WERI-Rb-1 (cell line): ENCODE measurements around the gene PPP5C.

Source experiments
- DNase-seq: peaks from one replicate; pipeline ENCODE4 v3.0.0-alpha.2; 2020
- H3K27ac ChIP-seq: fragments of 250-450 bp; sonication (Bioruptor Pico); 2 replicates; pipeline ENCODE4 v1.5.1; 2020; ENCODE audit warnings: mild to moderate bottlenecking, moderate library complexity
- H3K27me3 ChIP-seq: fragments of 250-450 bp; sonication (Bioruptor Pico); 2 replicates; pipeline ENCODE4 v1.5.1; 2021; ENCODE audit warnings: mild to moderate bottlenecking, low read depth, moderate library complexity; ENCODE audit not compliant: insufficient read depth, severe bottlenecking
- H3K36me3 ChIP-seq: fragments of 250-450 bp; sonication (Bioruptor Pico); 2 replicates; pipeline ENCODE4 v1.5.1; 2020; ENCODE audit warnings: mild to moderate bottlenecking, moderate library complexity
- H3K4me3 ChIP-seq: 2 replicates; pipeline ENCODE4 v1.5.1; 2011; ENCODE audit warnings: low read depth, mild to moderate bottlenecking, control low read depth, low read length
- H3K9me3 ChIP-seq: fragments of 250-450 bp; sonication (Bioruptor Pico); 2 replicates; pipeline ENCODE4 v1.5.1; 2021; ENCODE audit warnings: mild to moderate bottlenecking, moderate library complexity; ENCODE audit not compliant: severe bottlenecking
- TF ChIP-seq, protein P1 (sequence below): IDR thresholded peaks from 2 replicates; pipeline ENCODE4 v1.5.1; 2011; ENCODE audit warnings: low read depth, mild to moderate bottlenecking, control low read depth, inconsistent platforms, low read length

The PPP5C gene

DNA sequence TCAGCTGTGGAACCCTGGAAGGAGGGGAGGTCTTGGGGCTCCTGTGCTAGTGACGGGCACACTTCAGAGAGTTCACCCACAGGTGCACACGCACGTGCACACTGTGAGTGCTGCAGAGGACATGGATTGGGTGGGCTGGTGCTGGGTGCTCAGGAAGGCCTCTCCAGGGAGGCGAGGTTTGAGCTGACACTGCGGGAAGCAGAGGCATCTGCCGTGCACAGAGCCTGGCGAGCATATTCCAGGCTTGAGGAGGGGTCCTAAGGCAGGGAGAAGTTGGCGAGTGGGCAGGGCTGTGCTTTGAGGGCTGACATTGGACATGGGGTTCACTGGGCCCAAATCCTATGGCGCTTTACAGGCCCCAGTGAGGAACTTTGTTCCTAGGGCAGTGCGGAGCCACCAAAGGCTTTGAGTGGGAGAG is 40.8 kb downstream of the PPP5C start:
- no peak overlapping the region for H3K27ac ChIP-seq
- TF ChIP-seq, protein P1, sequence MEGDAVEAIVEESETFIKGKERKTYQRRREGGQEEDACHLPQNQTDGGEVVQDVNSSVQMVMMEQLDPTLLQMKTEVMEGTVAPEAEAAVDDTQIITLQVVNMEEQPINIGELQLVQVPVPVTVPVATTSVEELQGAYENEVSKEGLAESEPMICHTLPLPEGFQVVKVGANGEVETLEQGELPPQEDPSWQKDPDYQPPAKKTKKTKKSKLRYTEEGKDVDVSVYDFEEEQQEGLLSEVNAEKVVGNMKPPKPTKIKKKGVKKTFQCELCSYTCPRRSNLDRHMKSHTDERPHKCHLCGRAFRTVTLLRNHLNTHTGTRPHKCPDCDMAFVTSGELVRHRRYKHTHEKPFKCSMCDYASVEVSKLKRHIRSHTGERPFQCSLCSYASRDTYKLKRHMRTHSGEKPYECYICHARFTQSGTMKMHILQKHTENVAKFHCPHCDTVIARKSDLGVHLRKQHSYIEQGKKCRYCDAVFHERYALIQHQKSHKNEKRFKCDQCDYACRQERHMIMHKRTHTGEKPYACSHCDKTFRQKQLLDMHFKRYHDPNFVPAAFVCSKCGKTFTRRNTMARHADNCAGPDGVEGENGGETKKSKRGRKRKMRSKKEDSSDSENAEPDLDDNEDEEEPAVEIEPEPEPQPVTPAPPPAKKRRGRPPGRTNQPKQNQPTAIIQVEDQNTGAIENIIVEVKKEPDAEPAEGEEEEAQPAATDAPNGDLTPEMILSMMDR = no peak
- H3K36me3 ChIP-seq = peaks cover 94% of the 10 kb centered on the region
- no peak overlapping the region for H3K4me3 ChIP-seq
- H3K9me3 ChIP-seq = no peaks in the 10 kb centered on the region
- no peak for DNase-seq
- H3K27me3 ChIP-seq = no peaks in the 10 kb centered on the region

DNA sequence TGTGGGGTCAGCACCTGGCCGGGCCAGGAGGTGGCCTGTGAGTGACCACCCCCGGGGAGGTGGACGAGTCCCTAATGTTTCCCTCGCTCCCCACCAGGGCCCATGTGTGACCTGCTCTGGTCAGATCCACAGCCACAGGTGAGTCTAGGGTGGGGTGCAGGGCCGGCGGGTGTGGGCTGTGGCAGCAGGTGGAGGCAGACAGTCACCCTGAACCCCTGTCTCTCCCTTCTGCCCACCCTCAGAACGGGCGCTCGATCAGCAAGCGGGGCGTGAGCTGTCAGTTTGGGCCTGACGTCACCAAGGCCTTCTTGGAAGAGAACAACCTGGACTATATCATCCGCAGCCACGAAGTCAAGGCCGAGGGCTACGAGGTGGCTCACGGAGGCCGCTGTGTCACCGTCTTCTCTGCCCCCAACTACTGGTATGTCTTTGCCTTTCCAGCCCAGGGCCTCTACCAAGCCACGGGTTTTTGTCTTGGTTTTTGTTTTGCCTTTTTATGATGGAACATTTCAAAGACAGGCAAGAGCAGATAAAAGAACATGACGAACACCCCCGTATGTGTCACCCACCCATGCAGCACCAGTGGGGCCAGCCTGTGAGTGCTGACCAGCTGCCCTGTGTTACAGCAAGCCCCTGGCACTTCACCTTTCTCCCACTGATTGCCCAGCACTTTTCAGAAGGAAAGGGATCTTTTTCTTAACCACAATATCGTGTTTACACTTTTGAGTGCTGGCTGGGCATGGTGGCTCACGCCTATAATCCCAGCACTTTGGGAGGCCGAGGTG is 41.6 kb downstream of the PPP5C start:
- DNase-seq = no peak
- Histone ChIP-seq H3K36me3 (peaks cover 90% of the 10 kb centered on the region), H3K27ac (no peak overlapping the region), H3K9me3 (no peaks in the 10 kb centered on the region), H3K27me3 (no peaks in the 10 kb centered on the region), H3K4me3 (no peak overlapping the region)
- TF ChIP-seq, protein P1 = no peak

DNA sequence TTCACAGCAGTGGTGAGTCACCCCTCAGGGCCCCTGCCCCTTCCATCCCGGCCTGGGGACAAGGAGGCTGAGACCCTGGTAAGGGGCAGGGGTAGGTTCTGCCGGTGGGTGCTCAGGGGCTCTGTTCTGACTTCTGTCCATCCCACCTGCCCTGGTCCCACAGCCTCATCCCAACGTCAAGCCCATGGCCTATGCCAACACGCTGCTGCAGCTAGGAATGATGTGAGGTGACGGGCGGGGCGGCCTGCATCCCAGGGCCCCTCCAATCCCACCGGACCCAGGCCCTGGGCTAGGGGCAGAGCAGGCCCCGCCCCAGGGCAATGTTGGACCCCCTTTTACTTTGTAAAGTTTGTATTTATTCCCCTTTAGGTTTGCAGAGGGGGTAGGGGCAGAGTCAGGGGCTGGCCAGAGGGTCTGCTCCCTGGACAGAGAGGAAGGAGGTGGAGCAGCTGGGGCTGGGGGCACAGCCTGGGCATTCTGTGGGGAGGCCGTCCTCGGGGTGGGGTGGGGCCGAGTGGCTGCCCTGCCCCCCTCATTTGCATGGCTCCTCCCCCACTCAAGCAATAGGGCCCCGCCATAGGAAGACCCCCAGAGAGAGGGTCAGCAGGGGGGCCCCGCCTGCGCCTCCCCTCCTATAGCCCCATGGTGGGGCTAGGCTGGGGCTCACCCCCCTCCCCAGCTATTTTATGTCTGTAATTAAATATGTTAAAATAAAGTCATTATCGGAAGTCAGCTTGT is 43.4 kb downstream of the PPP5C start:
- H3K36me3 ChIP-seq = peaks cover 74% of the 10 kb centered on the region
- H3K27me3 ChIP-seq = no peaks in the 10 kb centered on the region
- no peak overlapping the region for H3K27ac ChIP-seq
- no peaks in the 10 kb centered on the region for H3K9me3 ChIP-seq
- TF ChIP-seq, protein P1 = no peak
- H3K4me3 ChIP-seq = no peak overlapping the region
- no peak for DNase-seq

DNA sequence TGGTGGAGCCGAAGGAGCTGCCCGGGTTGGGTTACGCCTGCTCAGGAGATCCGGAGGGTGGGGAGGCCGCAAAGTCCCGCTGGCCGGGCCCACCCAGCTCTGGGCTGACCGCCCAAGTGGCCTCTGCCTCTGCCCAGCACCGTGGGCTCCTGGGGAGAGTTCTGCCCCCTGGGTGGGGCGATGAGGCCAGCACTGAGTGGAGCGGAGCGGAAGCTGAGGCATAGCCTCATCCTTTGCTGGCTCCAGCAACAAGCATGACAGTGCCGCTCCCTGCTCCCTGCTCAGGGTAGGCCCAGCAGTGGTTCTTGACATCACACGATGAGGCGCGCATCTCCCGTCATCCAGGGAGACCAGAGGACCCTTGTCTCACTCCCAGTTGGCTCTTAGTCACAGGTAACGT is 44.0 kb downstream of the PPP5C start:
- TF ChIP-seq, protein P1 = no peak
- Histone ChIP-seq H3K36me3 (peaks cover 71% of the 10 kb centered on the region), H3K27ac (no peak overlapping the region), H3K4me3 (no peak overlapping the region), H3K27me3 (no peaks in the 10 kb centered on the region), H3K9me3 (no peaks in the 10 kb centered on the region)
- no peak for DNase-seq

DNA sequence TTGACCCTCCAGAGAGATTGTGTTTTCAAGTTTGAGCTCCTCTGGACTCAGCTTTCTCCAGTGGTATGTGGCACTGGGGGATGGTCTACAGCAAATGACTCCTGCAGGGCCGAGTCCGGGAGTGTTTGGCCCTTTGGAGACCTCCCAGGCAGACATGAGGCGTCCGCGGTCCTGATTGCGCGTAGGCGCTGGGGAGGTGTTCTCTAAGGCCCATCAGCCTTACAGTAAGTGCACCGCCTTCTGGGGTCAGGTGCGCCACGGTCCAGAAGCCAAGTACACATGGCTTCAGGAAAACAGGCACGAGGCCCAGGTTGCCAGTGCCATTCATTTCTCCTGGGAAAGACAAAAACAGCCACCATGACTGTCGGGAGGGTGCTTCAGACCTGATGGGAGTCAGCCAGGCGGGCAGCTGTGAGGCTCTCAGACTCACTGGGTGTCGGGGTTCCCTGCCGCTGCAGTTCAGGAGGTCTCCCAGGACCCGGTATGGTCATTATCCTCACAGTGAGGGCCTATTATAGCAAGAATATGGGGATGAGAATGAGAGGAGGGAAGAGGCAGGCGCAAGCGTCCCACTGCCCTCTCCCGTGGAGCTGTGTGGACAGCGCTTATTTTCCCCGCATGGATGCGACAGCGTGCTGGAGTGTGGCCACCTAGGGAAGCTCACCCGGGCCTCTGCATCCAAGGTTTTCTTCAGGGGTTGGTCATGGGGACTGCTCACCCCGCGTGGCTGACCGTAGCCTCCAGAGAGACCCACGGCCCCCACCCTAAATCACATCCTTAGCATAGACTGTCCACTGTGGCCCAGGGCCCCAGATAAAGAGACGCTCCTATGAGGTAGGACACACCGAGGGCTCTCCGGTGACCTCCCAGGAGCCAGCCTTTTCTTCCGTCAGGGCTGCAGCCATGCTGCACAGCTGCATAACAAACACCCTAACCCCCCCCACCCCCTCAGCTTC is 44.7 kb downstream of the PPP5C start:
- H3K9me3 ChIP-seq = no peaks in the 10 kb centered on the region
- peaks cover 64% of the 10 kb centered on the region for H3K36me3 ChIP-seq
- no peak overlapping the region for H3K27ac ChIP-seq
- no peaks in the 10 kb centered on the region for H3K27me3 ChIP-seq
- TF ChIP-seq, protein P1 = no peak
- H3K4me3 ChIP-seq = no peak overlapping the region
- DNase-seq = no peak
